GM12878 (cell line): ENCODE results near the gene FALEC. TPM values are rescaled to one million over a fixed set of nuclear protein-coding genes. Genes with fewer than 3 reads are reported as not detected.
A peak's percentile ranks its signal among the peaks of the same experiment; 100 is the strongest.

Source experiments
- ATAC-seq: fragments of 200-7000 bp; cut with Tn5 transposase; 3 replicates; pipeline ENCODE4 v1.9.1; 2020; ENCODE audit warnings: mild to moderate bottlenecking, moderate library complexity
- BruUV-seq: library from RNA; stranded (reverse); fragments of 400-500 nt; replicated peaks from 2 replicates; lab custom pipeline; 2021; lab: Mats Ljungman, UMichigan
- CTCF ChIA-PET: fragments of 300-600 bp; sonication (Branson Sonifier 250); formaldehyde crosslinking; extraction: SDS; loops from one replicate; lab custom pipeline; 2021; ENCODE audit warnings: inconsistent platforms; lab: Yijun Ruan, JAX
- POLR2A ChIA-PET: fragments of 350-600 bp; formaldehyde crosslinking; extraction: SDS; loops from one replicate; lab custom pipeline; 2021; ENCODE audit warnings: inconsistent platforms; lab: Charles Lee
- RAD21 ChIA-PET: fragments of 300-600 bp; sonication (Branson Sonifier 250); formaldehyde crosslinking; loops from one replicate; lab custom pipeline; 2023; ENCODE audit warnings: antibody characterized with exemption; ENCODE audit not compliant: unreplicated experiment; lab: Charles Lee
- SMC1A ChIA-PET: fragments of 300-600 bp; sonication (Branson Sonifier 250); formaldehyde crosslinking; loops from one replicate; lab custom pipeline; 2023; ENCODE audit not compliant: unreplicated experiment, uncharacterized antibody; lab: Charles Lee
- DNase-seq: peaks from one replicate; pipeline ENCODE4 v3.0.0-alpha.2; 2011; ENCODE audit warnings: low read depth, low spot score
- FAIRE-seq: peaks from 3 replicates; lab custom pipeline; 2011; peaks lifted over from hg19 to GRCh38; lab: Jason Lieb, UNC
- H2AFZ ChIP-seq: 2 replicates; pipeline ENCODE4 v1.6.0; 2011; ENCODE audit warnings: low read depth, low read length, control low read depth; ENCODE audit not compliant: control insufficient read depth
- H3K27ac ChIP-seq: 2 replicates; pipeline ENCODE4 v1.5.1; 2011; ENCODE audit warnings: control low read depth; ENCODE audit not compliant: control insufficient read depth, insufficient read depth
- H3K27me3 ChIP-seq, 2 experiments: replicated peaks in 1 of 2; 2 replicates each; pipeline versions ENCODE4 v1.6.0 to v1.6.1; 2011; ENCODE audit warnings: low read length in 1 of 2; ENCODE audit not compliant: control insufficient read depth in 2 of 2, insufficient read depth in 2 of 2
- H3K36me3 ChIP-seq, 2 experiments: 2 replicates each; pipeline ENCODE4 v1.5.1; 2011; ENCODE audit warnings: low read length in 1 of 2; ENCODE audit not compliant: control insufficient read depth in 2 of 2, insufficient read depth in 2 of 2
- H3K4me1 ChIP-seq: 2 replicates; pipeline ENCODE4 v1.6.1; 2011; ENCODE audit warnings: mild to moderate bottlenecking, low read length, moderate library complexity, mixed read lengths; ENCODE audit not compliant: control insufficient read depth, insufficient read depth
- H3K4me2 ChIP-seq: 2 replicates; pipeline ENCODE4 v1.6.0; 2011; ENCODE audit warnings: control low read depth; ENCODE audit not compliant: control insufficient read depth, insufficient read depth
- H3K4me3 ChIP-seq: fragments of 200-600 bp; sonication (generic); 2 replicates; pipeline ENCODE4 v1.5.1; 2016
- H3K79me2 ChIP-seq: 2 replicates; pipeline ENCODE4 v1.6.0; 2011; ENCODE audit warnings: low read length; ENCODE audit not compliant: control insufficient read depth, insufficient read depth
- H3K9ac ChIP-seq: 2 replicates; pipeline ENCODE4 v1.8.0; 2011; ENCODE audit warnings: low read length, control low read depth, mixed read lengths; ENCODE audit not compliant: control insufficient read depth, insufficient read depth
- H3K9me3 ChIP-seq: replicated peaks from 3 replicates; pipeline ENCODE4 v1.5.1; 2011; ENCODE audit warnings: mild to moderate bottlenecking, low read length; ENCODE audit not compliant: control insufficient read depth, insufficient read depth
- H4K20me1 ChIP-seq: 2 replicates; pipeline ENCODE4 v1.6.0; 2011; ENCODE audit not compliant: control insufficient read depth, insufficient read depth
- BCL11A ChIP-seq: IDR thresholded peaks from 2 replicates; pipeline ENCODE4 v1.6.1; 2011; ENCODE audit warnings: low read depth, low read length
- CBX5 ChIP-seq: sonication (generic); IDR thresholded peaks from 2 replicates; pipeline ENCODE4 v1.6.1; 2016; ENCODE audit warnings: low read depth, moderate library complexity, mild to moderate bottlenecking, inconsistent platforms
- CEBPB ChIP-seq, 2 experiments: fragments of 150-350 bp in 1 of 2; IDR thresholded peaks; 2 replicates each; pipeline ENCODE4 v1.6.1; 2012 to 2014; ENCODE audit warnings: low read depth in 2 of 2, low read length in 2 of 2, borderline replicate concordance in 1 of 2, inconsistent platforms in 1 of 2
- CHD4 ChIP-seq: fragments of 200-600 bp; sonication (generic); IDR thresholded peaks from 2 replicates; pipeline ENCODE4 v1.6.1; 2016; ENCODE audit warnings: mild to moderate bottlenecking
- EZH2 ChIP-seq: IDR thresholded peaks from 2 replicates; pipeline ENCODE4 v1.6.1; 2012; ENCODE audit warnings: low read depth, mild to moderate bottlenecking, control low read depth, inconsistent platforms, low read length, borderline replicate concordance; ENCODE audit not compliant: control insufficient read depth
- HCFC1 ChIP-seq: fragments of 150-350 bp; IDR thresholded peaks from 2 replicates; pipeline ENCODE4 v1.6.1; 2014; ENCODE audit warnings: low read length
- HDAC6 ChIP-seq: fragments of 200-600 bp; sonication (generic); IDR thresholded peaks from one replicate; pipeline ENCODE4 v1.8.0; 2017; ENCODE audit warnings: antibody characterized with exemption; ENCODE audit not compliant: unreplicated experiment
- JUND ChIP-seq: IDR thresholded peaks from 2 replicates; pipeline ENCODE4 v1.6.1; 2012; ENCODE audit warnings: low read depth, mild to moderate bottlenecking, low read length, improper control_type of control experiment, moderate library complexity
- KDM1A ChIP-seq: fragments of 200-600 bp; sonication (generic); IDR thresholded peaks from 2 replicates; pipeline ENCODE4 v1.6.1; 2016; ENCODE audit warnings: borderline replicate concordance
- MTA2 ChIP-seq: fragments of 450-650 bp; IDR thresholded peaks from 2 replicates; pipeline ENCODE4 v1.6.1; 2016; ENCODE audit warnings: low read depth, mild to moderate bottlenecking, moderate library complexity
- MYC ChIP-seq: IDR thresholded peaks from 2 replicates; pipeline ENCODE4 v1.6.1; 2011; ENCODE audit warnings: mild to moderate bottlenecking, low read length, moderate library complexity, inconsistent platforms; ENCODE audit not compliant: insufficient read depth, insufficient replicate concordance, insufficient read length, severe bottlenecking
- PML ChIP-seq: IDR thresholded peaks from 2 replicates; pipeline ENCODE4 v1.6.1; 2012; ENCODE audit warnings: low read length, inconsistent platforms
- POLR2AphosphoS5 ChIP-seq: IDR thresholded peaks from 2 replicates; pipeline ENCODE4 v1.6.1; 2011; ENCODE audit warnings: mild to moderate bottlenecking, low read length, inconsistent platforms
- SREBF1 ChIP-seq: IDR thresholded peaks from 2 replicates; pipeline ENCODE4 v1.6.1; 2012; ENCODE audit warnings: mild to moderate bottlenecking, low read length
- ZBED1 ChIP-seq: IDR thresholded peaks from 2 replicates; pipeline ENCODE4 v1.6.1; 2016; ENCODE audit warnings: borderline replicate concordance
- ZNF384 ChIP-seq: IDR thresholded peaks from 2 replicates; pipeline ENCODE4 v1.6.1; 2012; ENCODE audit warnings: low read depth, mild to moderate bottlenecking, low read length, improper control_type of control experiment, borderline replicate concordance
- ZNF622 ChIP-seq: fragments of 450-650 bp; IDR thresholded peaks from 2 replicates; pipeline ENCODE4 v1.6.1; 2017; ENCODE audit warnings: mild to moderate bottlenecking, inconsistent platforms
- ZZZ3 ChIP-seq: IDR thresholded peaks from 2 replicates; pipeline ENCODE4 v1.6.1; 2011; ENCODE audit warnings: low read depth; ENCODE audit not compliant: control insufficient read depth, insufficient read length
- WGBS: methylation state at CpG from one replicate; pipeline ENCODE4 v1.1.6; 2016; ENCODE audit warnings: low lambda C conversion rate; ENCODE audit not compliant: insufficient replicate concordance, insufficient coverage; ENCODE audit errors: missing lambda C conversion rate; 5-methylcytosine and 5-hydroxymethylcytosine counted together
- in situ Hi-C: fragments of 300-500 bp; cut with MboI; formaldehyde crosslinking; loops from 9 replicates; pipeline ENCODE4 v1.14.3; 2018; ENCODE audit warnings: mixed read lengths
- intact Hi-C: fragments of 100-400 bp; cut with micrococcal nuclease; formaldehyde crosslinking; loops from one replicate; pipeline ENCODE4 v1.14.2; 2022; ENCODE audit not compliant: unreplicated experiment
- polyA plus RNA-seq, 11 experiments: library from polyadenylated mRNA; depleted of rRNA in 4 of 11; unstranded in 6 of 11; stranded (reverse) in 5 of 11; fragments of >200 nt; fragmentation: Nextera tagmentation in 4 of 11; fragmentation: Illumina TruSeq in 1 of 11; extraction: Ambion mirVana in 4 of 11; extraction: Trizol in 1 of 11; gene quantifications; 1 replicate in 1 of 11; 2 replicates in 10 of 11; pipeline versions ENCODE4 v1.2.1 to v1.2.3, GENCODE V29; 2011 to 2016; ENCODE audit warnings: inconsistent platforms in 2 of 11, missing spikeins in 2 of 11, low read depth in 1 of 11
- total RNA-seq, 4 experiments: library from RNA; depleted of rRNA in 3 of 4; stranded (reverse); fragments of >200 nt in 3 of 4; fragmentation: Illumina TruSeq in 1 of 4; extraction: Trizol in 1 of 4; gene quantifications; 2 replicates each; pipeline versions ENCODE4 v1.2.1 to v1.2.3, GENCODE V29; 2013 to 2021
- TF ChIP-seq, protein P1 (sequence below): fragments of 150-350 bp; IDR thresholded peaks from 2 replicates; pipeline ENCODE4 v1.6.1; 2016; ENCODE audit warnings: low read depth, low read length

FALEC gene
- total and polyA plus RNA-seq, 10 of the 15 experiments (the other 5 are each of a cell fraction or from before 2014, with no cell fraction given) = 0.21 to 0.71 (median 0.32) TPM; not detected in 3

DNA sequence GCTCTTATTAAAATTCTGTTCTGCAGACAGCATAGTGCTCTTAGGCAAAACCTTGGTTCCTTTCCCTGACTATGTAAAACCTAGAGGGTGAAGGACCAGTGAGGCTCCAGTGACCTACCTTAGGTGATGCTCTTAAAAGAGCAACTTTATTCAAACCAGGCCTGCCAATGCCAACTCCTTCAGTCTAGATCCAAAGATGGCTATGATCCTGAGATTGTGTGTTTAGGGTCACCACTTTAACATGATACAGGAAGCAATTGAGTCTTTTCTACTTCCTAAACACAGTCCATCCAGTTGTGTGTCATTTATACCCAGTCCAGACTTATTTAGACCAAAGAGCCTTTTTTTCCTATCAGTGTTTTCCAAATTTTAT, 53.0 kb downstream of the FALEC start (continued):
- peak; percentile 65; the same call in 1 of the 2 replicates for TF ChIP-seq POLR2AphosphoS5

DNA sequence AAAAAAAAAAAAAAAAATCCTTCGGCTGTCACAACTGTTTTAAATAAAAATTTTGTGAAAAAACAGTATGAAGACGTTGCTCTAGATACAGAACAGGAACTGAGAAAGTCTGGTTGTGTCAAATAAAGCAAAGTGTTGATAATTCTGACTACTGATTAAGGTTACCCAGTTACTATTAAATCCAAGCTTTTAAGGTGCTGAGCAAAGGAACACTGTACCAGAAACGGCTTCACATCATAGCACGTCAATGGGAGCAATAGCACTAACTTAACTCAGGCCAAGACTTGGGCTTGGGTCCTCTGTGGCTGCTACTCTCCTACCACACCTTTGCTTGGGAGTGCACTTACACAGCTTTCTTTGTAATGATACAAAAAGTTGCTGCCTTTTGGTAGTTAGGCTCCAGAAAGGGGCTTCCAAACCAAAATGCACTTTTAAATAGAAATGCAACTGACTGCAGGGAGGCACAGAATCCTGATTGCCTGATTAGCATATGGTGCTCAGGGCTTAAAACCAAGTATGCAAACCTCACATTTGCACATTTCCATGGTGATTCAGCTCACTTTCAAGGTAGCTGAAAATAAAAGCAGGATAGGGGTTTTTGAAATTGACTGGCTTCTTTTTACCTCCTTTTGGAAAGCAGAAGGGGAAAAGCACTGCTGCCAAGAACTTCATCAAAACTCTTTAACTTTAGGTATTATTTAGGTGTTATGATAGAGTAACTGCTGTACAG, 57.5 kb downstream of the FALEC start:
- DNase-seq = no peak
- no TSS peak for BruUV-seq
- Histone ChIP-seq H3K27ac (peak overlapping the region; percentile 65), H2AFZ (no peak overlapping the region), H3K4me2 (peak overlapping the region; percentile 90), H3K9me3 (no peaks in the 10 kb centered on the region), H3K36me3 (peaks cover 9 to 14% of the 10 kb centered on the region in 2 experiments), H3K27me3 (no peaks in the 10 kb centered on the region), H4K20me1 (peaks cover 5% of the 10 kb centered on the region), H3K4me3 (peak overlapping the region; percentile 60), H3K79me2 (peaks cover 90% of the 10 kb centered on the region), H3K9ac (peak overlapping the region; percentile 40; the same call in 1 of the 2 replicates), H3K4me1 (peaks cover 41% of the 10 kb centered on the region)
- CTCF ChIA-PET = interaction anchor here (1.1 to 16.3 kb wide), 4 partner anchors 9 to 151 kb away, joined by 3 to 289 read pairs (median 6); no protein-coding TSS in a partner anchor
- FAIRE-seq = no peak
- POLR2A ChIA-PET = interaction anchor here (0.6 to 10.5 kb wide), 7 partner anchors 7 to 303 kb away, joined by 3 to 324 read pairs (median 3); partner anchors contain the start of genes ARNT and ENSA
- RAD21 ChIA-PET = interaction anchor here (1.0 to 14.4 kb wide), 3 partner anchors 8 to 56 kb away, joined by 5 to 387 read pairs (median 6); partner anchors contain the start of gene ENSA
- intact Hi-C loops (no loop called here), in situ Hi-C loops (no loop called here)
- WGBS = 15% methylated on average over 4 of the region's 4 CpGs
- SMC1A ChIA-PET = interaction anchor here (0.6 to 13.6 kb wide), 7 partner anchors 10 to 144 kb away, joined by 3 to 388 read pairs (median 3); no protein-coding TSS in a partner anchor
- peak; percentile 15 for ATAC-seq
- TF ChIP-seq ZZZ3 (no peak), MTA2 (no peak), ZNF384 (peak; percentile 79), HCFC1 (no peak), MYC (no peak), ZNF622 (no peak), KDM1A (no peak), SREBF1 (no peak), EZH2 (no peak), BCL11A (no peak), ZBED1 (0 out of 2 replicates have a peak, but pooled peaks have one; percentile 17), CEBPB (IDR thresholded peaks at IDR 0.05; ENCODE audit: borderline replicate concordance in 1 of 2, low read depth in 2 of 2, low read length in 2 of 2) (no peak), JUND (no peak), CBX5 (no peak), HDAC6 (no peak), PML (peak; percentile 56; the same call in 1 of the 2 replicates), CHD4 (no peak), POLR2AphosphoS5 (peak; percentile 37; the same call in 1 of the 2 replicates)
- TF ChIP-seq, protein P1, sequence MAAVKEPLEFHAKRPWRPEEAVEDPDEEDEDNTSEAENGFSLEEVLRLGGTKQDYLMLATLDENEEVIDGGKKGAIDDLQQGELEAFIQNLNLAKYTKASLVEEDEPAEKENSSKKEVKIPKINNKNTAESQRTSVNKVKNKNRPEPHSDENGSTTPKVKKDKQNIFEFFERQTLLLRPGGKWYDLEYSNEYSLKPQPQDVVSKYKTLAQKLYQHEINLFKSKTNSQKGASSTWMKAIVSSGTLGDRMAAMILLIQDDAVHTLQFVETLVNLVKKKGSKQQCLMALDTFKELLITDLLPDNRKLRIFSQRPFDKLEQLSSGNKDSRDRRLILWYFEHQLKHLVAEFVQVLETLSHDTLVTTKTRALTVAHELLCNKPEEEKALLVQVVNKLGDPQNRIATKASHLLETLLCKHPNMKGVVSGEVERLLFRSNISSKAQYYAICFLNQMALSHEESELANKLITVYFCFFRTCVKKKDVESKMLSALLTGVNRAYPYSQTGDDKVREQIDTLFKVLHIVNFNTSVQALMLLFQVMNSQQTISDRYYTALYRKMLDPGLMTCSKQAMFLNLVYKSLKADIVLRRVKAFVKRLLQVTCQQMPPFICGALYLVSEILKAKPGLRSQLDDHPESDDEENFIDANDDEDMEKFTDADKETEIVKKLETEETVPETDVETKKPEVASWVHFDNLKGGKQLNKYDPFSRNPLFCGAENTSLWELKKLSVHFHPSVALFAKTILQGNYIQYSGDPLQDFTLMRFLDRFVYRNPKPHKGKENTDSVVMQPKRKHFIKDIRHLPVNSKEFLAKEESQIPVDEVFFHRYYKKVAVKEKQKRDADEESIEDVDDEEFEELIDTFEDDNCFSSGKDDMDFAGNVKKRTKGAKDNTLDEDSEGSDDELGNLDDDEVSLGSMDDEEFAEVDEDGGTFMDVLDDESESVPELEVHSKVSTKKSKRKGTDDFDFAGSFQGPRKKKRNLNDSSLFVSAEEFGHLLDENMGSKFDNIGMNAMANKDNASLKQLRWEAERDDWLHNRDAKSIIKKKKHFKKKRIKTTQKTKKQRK = no peak
